Measurements from ENCODE around the gene TBL1X.

Gene TBL1X

DNA sequence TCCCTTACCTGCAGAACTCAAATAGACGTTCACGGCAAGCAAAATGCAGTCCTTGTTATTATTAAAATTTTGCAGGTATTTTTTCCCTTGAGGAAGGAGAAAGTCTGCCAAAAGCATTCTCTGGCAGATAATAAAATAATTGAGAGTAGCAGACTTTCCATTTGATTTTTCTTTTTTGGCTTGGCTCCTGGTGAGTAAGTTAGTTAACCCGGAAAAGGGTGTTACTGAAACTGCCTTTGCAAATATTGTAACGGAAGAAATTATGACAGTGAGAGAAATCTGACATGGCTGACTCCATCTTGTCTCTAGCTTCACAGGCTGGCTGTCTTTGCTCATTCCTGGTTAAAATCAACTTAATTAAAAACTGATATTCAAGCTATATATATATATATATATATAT is 200.3 kb downstream of the TBL1X start:
- DNase-seq (ENCODE audit: low read depth) = no peak
- no peak for TF ChIP-seq CTCF (conservative IDR thresholded peaks at IDR 0.05; ENCODE audit: low read depth, low read length)
- H3K4me3 ChIP-seq (ENCODE audit: low read depth, low read length) = no peak overlapping the region

DNA sequence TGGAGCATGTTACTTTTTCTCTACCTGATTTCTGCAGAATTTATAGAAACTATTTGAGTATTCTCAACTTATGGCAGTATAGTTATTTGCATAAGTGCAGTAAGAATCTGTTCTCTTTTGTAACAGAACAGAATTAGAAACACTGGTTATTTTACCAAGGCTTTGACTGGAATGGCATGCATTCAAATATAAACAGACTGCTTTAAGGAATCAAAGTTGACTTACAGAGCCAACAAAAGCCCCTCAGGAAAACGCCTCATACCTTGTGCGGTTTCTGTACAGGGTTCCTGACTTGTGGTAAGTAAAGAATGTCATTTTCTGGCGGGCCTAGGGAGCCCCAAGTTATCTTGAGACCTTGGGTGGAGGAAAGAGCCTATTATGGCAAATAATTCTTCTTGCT is 203.7 kb downstream of the TBL1X start:
- H3K4me3 ChIP-seq (ENCODE audit: low read depth, low read length) = no peak overlapping the region
- peak; percentile 83 for DNase-seq (ENCODE audit: low read depth)
- no peak for TF ChIP-seq CTCF (conservative IDR thresholded peaks at IDR 0.05; ENCODE audit: low read depth, low read length)

DNA sequence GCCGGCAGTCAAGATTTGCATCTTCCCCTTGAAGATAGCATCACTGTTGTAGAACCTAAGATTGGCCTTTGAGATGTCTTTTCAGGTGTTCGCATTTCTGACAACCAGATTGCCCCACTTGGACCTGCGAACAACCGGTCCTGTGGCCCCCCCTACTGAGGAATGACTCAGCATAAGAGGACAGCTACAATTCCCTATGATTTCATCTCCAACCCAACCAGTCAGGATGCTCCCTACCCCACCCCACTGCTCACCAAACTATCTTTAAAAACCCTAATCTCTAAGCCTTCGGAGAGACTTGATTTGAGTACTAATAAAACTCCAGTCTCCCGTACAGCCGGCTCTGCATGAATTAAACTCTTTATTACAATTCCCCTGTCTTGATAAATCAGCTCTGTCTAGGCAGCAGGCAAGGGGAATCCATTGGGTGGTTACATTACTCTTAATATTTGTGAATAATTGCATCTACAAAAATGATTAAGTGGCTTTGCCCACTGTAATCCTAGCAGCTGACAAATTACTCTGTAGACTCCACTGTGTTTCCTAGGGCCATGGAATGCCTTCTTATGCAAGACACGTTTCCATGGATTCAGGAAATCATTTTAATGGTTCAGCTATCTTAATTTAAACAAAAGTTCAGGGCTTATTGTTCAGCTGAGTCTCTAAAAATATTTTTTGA is 205.4 kb downstream of the TBL1X start:
- peak; percentile 56 for DNase-seq (ENCODE audit: low read depth)
- no peak for TF ChIP-seq CTCF (conservative IDR thresholded peaks at IDR 0.05; ENCODE audit: low read depth, low read length)
- no peak overlapping the region for H3K4me3 ChIP-seq (ENCODE audit: low read depth, low read length)

DNA sequence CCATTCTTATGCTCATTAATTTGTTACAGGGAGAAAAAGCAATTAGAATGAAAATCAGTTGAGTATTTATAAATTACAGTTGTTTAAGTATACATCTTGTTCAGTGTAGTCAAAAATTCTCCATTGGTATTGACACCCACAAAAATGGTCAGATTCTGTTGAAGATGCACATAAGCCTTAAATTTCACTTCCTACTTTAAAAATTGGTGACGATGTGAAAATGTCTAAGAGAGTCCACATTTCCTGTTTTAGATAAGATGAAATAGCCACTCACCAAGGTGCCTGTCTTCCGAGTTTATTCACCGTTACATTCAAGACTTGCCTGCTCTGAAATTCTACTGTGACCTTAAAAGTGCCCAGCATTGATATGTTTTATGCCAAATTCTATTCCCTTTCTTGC is 207.1 kb downstream of the TBL1X start:
- no peak for DNase-seq (ENCODE audit: low read depth)
- TF ChIP-seq CTCF (conservative IDR thresholded peaks at IDR 0.05; ENCODE audit: low read depth, low read length) = no peak
- H3K4me3 ChIP-seq (ENCODE audit: low read depth, low read length) = no peak overlapping the region

- H3K4me3 ChIP-seq (ENCODE audit: low read depth, low read length) = no peak overlapping the region
- no peak for DNase-seq (ENCODE audit: low read depth)
- TF ChIP-seq CTCF (conservative IDR thresholded peaks at IDR 0.05; ENCODE audit: low read depth, low read length) = no peak
Observed at GRCh38 chrX:9676306-9676705, 211.4 kb downstream of the TBL1X start.

DNA sequence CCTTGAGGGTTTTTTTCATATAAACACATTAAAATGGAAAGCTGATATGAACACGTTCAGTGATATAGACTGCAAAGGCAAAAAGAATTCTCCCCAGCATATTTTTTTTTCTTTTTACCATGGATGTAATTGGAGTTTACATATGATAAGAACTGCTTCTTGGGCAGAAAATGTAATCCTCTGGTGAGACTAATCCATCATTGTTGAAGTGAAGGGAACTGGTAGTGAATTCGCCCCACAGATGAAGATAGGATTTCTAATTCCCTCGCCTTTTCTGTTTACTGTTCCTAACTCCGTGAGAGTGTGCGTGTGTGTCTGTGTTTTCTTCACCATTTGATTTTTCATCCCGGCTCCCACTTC is 211.9 kb downstream of the TBL1X start:
- no peak for TF ChIP-seq CTCF (conservative IDR thresholded peaks at IDR 0.05; ENCODE audit: low read depth, low read length)
- no peak overlapping the region for H3K4me3 ChIP-seq (ENCODE audit: low read depth, low read length)
- DNase-seq (ENCODE audit: low read depth) = no peak

GRCh38 chrX:9677098-9677739 is 212.4 kb downstream of the TBL1X start:
- no peak overlapping the region for H3K4me3 ChIP-seq (ENCODE audit: low read depth, low read length)
- DNase-seq (ENCODE audit: low read depth) = peak; percentile 14
- no peak for TF ChIP-seq CTCF (conservative IDR thresholded peaks at IDR 0.05; ENCODE audit: low read depth, low read length)

Data from choroid plexus epithelial cell (primary cell).